CD4-positive, CD25-positive, alpha-beta regulatory T cell (primary cell): ENCODE results near the gene AHNAK2. TPM values are rescaled to one million over a fixed set of nuclear protein-coding genes. Genes with fewer than 3 reads are reported as not detected.

Experiments
- ATAC-seq, 2 donors: fragments of 150-1000 bp; cut with Tn5 transposase; one replicate each; pipeline ENCODE4 v1.10.0; 2021; ENCODE audit warnings: low read depth in 2 of 2, moderate number of reproducible peaks in 2 of 2, moderate library complexity in 1 of 2
- DNase-seq, 3 donors: peaks; one replicate each; pipeline versions ENCODE4 v3.0.0 to v3.0.0-alpha.2; 2012 to 2022; ENCODE audit warnings: mixed read lengths in 1 of 3
- H3K27ac ChIP-seq: one replicate; pipeline ENCODE4 v1.7.0; 2013; ENCODE audit warnings: mild to moderate bottlenecking, low read length; ENCODE audit not compliant: insufficient read depth, poor library complexity, severe bottlenecking
- H3K27me3 ChIP-seq: one replicate; pipeline ENCODE4 v1.7.0; 2013; ENCODE audit warnings: low read length; ENCODE audit not compliant: control insufficient read depth, insufficient read depth
- H3K36me3 ChIP-seq: one replicate; pipeline ENCODE4 v1.7.0; 2013; ENCODE audit warnings: mild to moderate bottlenecking, low read length, moderate library complexity; ENCODE audit not compliant: control insufficient read depth, insufficient read depth
- H3K4me1 ChIP-seq: 2 replicates; pipeline ENCODE4 v1.7.0; 2013; ENCODE audit warnings: mild to moderate bottlenecking, low read length; ENCODE audit not compliant: insufficient read depth, control insufficient read depth, poor library complexity, severe bottlenecking
- H3K4me3 ChIP-seq: one replicate; pipeline ENCODE4 v1.7.0; 2013; ENCODE audit warnings: low read depth, mild to moderate bottlenecking, low read length, moderate library complexity
- H3K9me3 ChIP-seq, 2 experiments: 1 replicate in 1 of 2; 2 replicates in 1 of 2; pipeline ENCODE4 v1.7.0; 2013; ENCODE audit warnings: low read length in 2 of 2, mild to moderate bottlenecking in 1 of 2, moderate library complexity in 1 of 2; ENCODE audit not compliant: control insufficient read depth in 2 of 2
- H3K27ac Mint-ChIP-seq, 3 donors: one replicate each; pipeline ENCODE4 v1.8.0; 2020 to 2022; ENCODE audit warnings: mild to moderate bottlenecking in 3 of 3, mixed read lengths in 3 of 3, moderate library complexity in 2 of 3
- H3K27me3 Mint-ChIP-seq: one replicate; pipeline ENCODE4 v1.8.0; 2022; ENCODE audit warnings: mild to moderate bottlenecking, mixed read lengths
- H3K36me3 Mint-ChIP-seq: one replicate; pipeline ENCODE4 v1.8.0; 2020; ENCODE audit warnings: mixed read lengths
- H3K4me1 Mint-ChIP-seq, 4 donors: one replicate each; pipeline ENCODE4 v1.8.0; 2020 to 2022; ENCODE audit warnings: mixed read lengths in 4 of 4, mild to moderate bottlenecking in 1 of 4
- H3K4me3 Mint-ChIP-seq, 4 donors: one replicate each; pipeline ENCODE4 v1.8.0; 2020 to 2022; ENCODE audit warnings: mild to moderate bottlenecking in 4 of 4, mixed read lengths in 4 of 4, moderate library complexity in 3 of 4
- H3K9me3 Mint-ChIP-seq, 7 donors: one replicate each; pipeline ENCODE4 v1.8.0; 2020 to 2022; ENCODE audit warnings: mixed read lengths in 7 of 7, mild to moderate bottlenecking in 3 of 7, moderate library complexity in 2 of 7
- polyA plus RNA-seq, 4 donors: library from polyadenylated mRNA; unstranded; fragments of 300-500 nt; fragmentation: Illumina TruSeq; gene quantifications; one replicate each; pipeline ENCODE4 v1.2.3, GENCODE V29; 2021
- total RNA-seq: library from RNA; stranded (reverse); gene quantifications from one replicate; pipeline ENCODE4 v1.2.3, GENCODE V29; 2022

The AHNAK2 gene
- total and polyA plus RNA-seq, 5 donors from 2014 or later = not detected

GRCh38 chr14:104989236-104989950 is 11.2 kb upstream of the AHNAK2 start:
- Histone ChIP-seq H3K27ac (no peak overlapping the region), H3K9me3 (no peaks in the 10 kb centered on the region), H3K4me1 (peaks cover 9% of the 10 kb centered on the region), H3K4me3 (no peak overlapping the region), H3K36me3 (no peaks in the 10 kb centered on the region), H3K27me3 (no peaks in the 10 kb centered on the region)
- peaks cover 0 to under 1% (median 0%) of the 10 kb centered on the region in 7 donors for H3K9me3 Mint-ChIP-seq
- H3K36me3 Mint-ChIP-seq = peaks cover 3% of the 10 kb centered on the region
- no peak overlapping the region for H3K27ac Mint-ChIP-seq
- ATAC-seq (no peak), DNase-seq (no peak)
- no peak overlapping the region for H3K4me3 Mint-ChIP-seq
- peaks cover 4% of the 10 kb centered on the region for H3K27me3 Mint-ChIP-seq
- peaks cover 0 to 8% (median 2%) of the 10 kb centered on the region in 4 donors for H3K4me1 Mint-ChIP-seq

GRCh38 chr14:104986487-104987164 is 8.5 kb upstream of the AHNAK2 start:
- H3K27me3 ChIP-seq = no peaks in the 10 kb centered on the region
- peaks cover 9% of the 10 kb centered on the region for H3K4me1 ChIP-seq
- peaks cover 0 to 12% (median 2%) of the 10 kb centered on the region in 4 donors for H3K4me1 Mint-ChIP-seq
- no peaks in the 10 kb centered on the region for H3K9me3 ChIP-seq
- H3K9me3 Mint-ChIP-seq = peaks cover 0 to 3% (median 0%) of the 10 kb centered on the region in 7 donors
- H3K27me3 Mint-ChIP-seq = peaks cover 10% of the 10 kb centered on the region
- no peaks in the 10 kb centered on the region for H3K36me3 Mint-ChIP-seq
- H3K27ac ChIP-seq = peak overlapping the region; percentile 67
- ATAC-seq = no peak
- peak overlapping the region in 1 of 3 donors; percentile 55 for H3K27ac Mint-ChIP-seq
- H3K4me3 Mint-ChIP-seq = peak overlapping the region; percentile 33 to 72 (median 65)
- DNase-seq = no peak
- no peak overlapping the region for H3K4me3 ChIP-seq
- no peaks in the 10 kb centered on the region for H3K36me3 ChIP-seq

- no peak within 1 kb of the TSS for H3K4me3 ChIP-seq
- peak within 1 kb of the TSS; percentile 67 for H3K27ac ChIP-seq
- H3K9me3 ChIP-seq = no peaks in the 10 kb centered on the region
- DNase-seq (peak; percentile 86 to 91 (median 89)), ATAC-seq (peak; percentile 90 to 98)
- H3K9me3 Mint-ChIP-seq = peaks cover 0 to 3% (median 0%) of the 10 kb centered on the region in 7 donors
- no peaks in the 10 kb centered on the region for H3K36me3 Mint-ChIP-seq
- H3K4me1 ChIP-seq = peaks cover 9% of the 10 kb centered on the region
- no peaks in the 10 kb centered on the region for H3K27me3 ChIP-seq
- peaks cover 0 to 12% (median 2%) of the 10 kb centered on the region in 4 donors for H3K4me1 Mint-ChIP-seq
- H3K4me3 Mint-ChIP-seq = peak within 1 kb of the TSS; percentile 82 to 95 (median 87)
- H3K27me3 Mint-ChIP-seq = peaks cover 13% of the 10 kb centered on the region
- H3K27ac Mint-ChIP-seq = peak within 1 kb of the TSS; percentile 20 to 82 (median 79)
- H3K36me3 ChIP-seq = no peaks in the 10 kb centered on the region
These were observed 7.7 kb upstream of the AHNAK2 start, which contains the start of gene CLBA1 for GRCh38 chr14:104985675-104986486. Gene CLBA1, plus strand, starts transcription at chr14:104985788. Its CDS starts 644 bp downstream, at chr14:104986432.

GRCh38 chr14:104984056-104984894 is 6.1 kb upstream of the AHNAK2 start:
- Histone ChIP-seq H3K9me3 (no peaks in the 10 kb centered on the region), H3K27ac (no peak overlapping the region), H3K4me3 (no peak overlapping the region), H3K36me3 (no peaks in the 10 kb centered on the region), H3K4me1 (peaks cover 9% of the 10 kb centered on the region), H3K27me3 (no peaks in the 10 kb centered on the region)
- Mint-ChIP-seq H3K27me3 (peaks cover 21% of the 10 kb centered on the region), H3K36me3 (no peaks in the 10 kb centered on the region), H3K9me3 (peaks cover 0 to 5% (median 0%) of the 10 kb centered on the region in 7 donors), H3K4me3 (peak overlapping the region; percentile 82 to 95 (median 87)), H3K4me1 (peaks cover 0 to 12% (median 1%) of the 10 kb centered on the region in 4 donors), H3K27ac (peak overlapping the region; percentile 79 to 83 (median 82))
- ATAC-seq (no peak), DNase-seq (no peak)

- peaks cover 0 to 5% (median 0%) of the 10 kb centered on the region in 7 donors for H3K9me3 Mint-ChIP-seq
- Histone ChIP-seq H3K27ac (no peak overlapping the region), H3K27me3 (no peaks in the 10 kb centered on the region), H3K9me3 (no peaks in the 10 kb centered on the region), H3K4me3 (no peak overlapping the region), H3K4me1 (peaks cover 12% of the 10 kb centered on the region), H3K36me3 (no peaks in the 10 kb centered on the region)
- peak overlapping the region in 3 of 4 donors; percentile 8 to 70 (median 58) for H3K4me3 Mint-ChIP-seq
- no peaks in the 10 kb centered on the region for H3K36me3 Mint-ChIP-seq
- peaks cover 0 to 12% (median 4%) of the 10 kb centered on the region in 4 donors for H3K4me1 Mint-ChIP-seq
- H3K27me3 Mint-ChIP-seq = peaks cover 27% of the 10 kb centered on the region
- H3K27ac Mint-ChIP-seq = peak overlapping the region in 2 of 3 donors; percentile 13 to 60
- no peak for DNase-seq
- no peak for ATAC-seq
These were observed 5.1 kb upstream of the AHNAK2 start for GRCh38 chr14:104983231-104983721.

GRCh38 chr14:104982548-104983230 is 4.5 kb upstream of the AHNAK2 start:
- ATAC-seq (no peak), DNase-seq (no peak)
- H3K27ac ChIP-seq = no peak overlapping the region

More at GRCh38 chr14:104982548-104983230, 4.5 kb upstream of the AHNAK2 start:
- Mint-ChIP-seq H3K27me3 (peaks cover 27% of the 10 kb centered on the region), H3K36me3 (no peaks in the 10 kb centered on the region), H3K9me3 (peaks cover 0 to 5% (median 0%) of the 10 kb centered on the region in 7 donors), H3K4me1 (peaks cover 0 to 13% (median 4%) of the 10 kb centered on the region in 4 donors), H3K27ac (no peak overlapping the region), H3K4me3 (no peak overlapping the region)
- no peaks in the 10 kb centered on the region for H3K36me3 ChIP-seq
- H3K4me1 ChIP-seq = peaks cover 15% of the 10 kb centered on the region
- no peak overlapping the region for H3K4me3 ChIP-seq
- no peaks in the 10 kb centered on the region for H3K27me3 ChIP-seq
- H3K9me3 ChIP-seq = no peaks in the 10 kb centered on the region
